ENCODE data around the gene DTYMK. TPM values are rescaled to one million over a fixed set of nuclear protein-coding genes. Genes with fewer than 3 reads are reported as not detected.

The DTYMK gene
- total RNA-seq, 2 experiments from 2014 or later, result 4.8 to 6.0 TPM

DNA sequence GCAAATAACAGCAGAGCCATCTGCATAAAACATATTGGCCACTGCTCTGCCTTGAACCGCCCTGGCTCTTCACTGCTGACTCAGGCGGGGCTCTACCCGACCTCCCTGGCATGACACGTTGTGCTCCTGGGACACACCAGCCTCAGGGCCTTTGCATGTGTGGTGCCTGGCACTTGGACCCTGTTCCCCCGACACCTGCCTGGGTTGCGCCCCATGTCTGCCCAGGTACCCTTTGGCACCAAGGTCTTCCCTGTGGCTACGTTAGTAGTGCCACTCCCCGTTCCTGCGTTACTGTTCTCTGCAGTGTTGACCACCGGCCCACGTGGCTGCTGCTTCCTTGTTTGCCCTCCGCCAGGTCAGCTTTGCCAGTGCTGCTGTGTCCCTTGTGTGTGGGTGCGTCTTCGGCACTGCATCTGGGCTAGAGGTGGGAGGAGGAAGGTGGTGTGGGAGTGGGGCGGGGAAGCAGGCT, 28.8 kb downstream of the DTYMK start:
- intact Hi-C loops (cut with DNase I, micrococcal nuclease), result loop anchor here in 1 of 2 experiments (2.0 kb wide), 1 partner anchor 805 kb away; no protein-coding TSS in a partner anchor
- CTCF ChIA-PET, result no interaction called here
- H3K4me3 ChIP-seq (ENCODE audit: low read length), result no peak overlapping the region
- ATAC-seq (ENCODE audit: poor library complexity), result no peak
- H3K27me3 ChIP-seq (ENCODE audit: control insufficient read depth in 1 of 2, insufficient read depth in 2 of 2, low read length in 2 of 2), result no peaks in the 10 kb centered on the region
- Mint-ChIP-seq H3K27ac (no peak overlapping the region), H3K36me3 (ENCODE audit: low read depth) (peaks cover 82% of the 10 kb centered on the region), H3K27me3 (no peaks in the 10 kb centered on the region), H3K4me1 (ENCODE audit: low read depth) (no peaks in the 10 kb centered on the region), H3K4me3 (no peak overlapping the region), H3K9me3 (no peaks in the 10 kb centered on the region)
- H3K9me3 ChIP-seq (ENCODE audit: control insufficient read depth in 1 of 2, insufficient read depth in 1 of 2, low read length in 2 of 2), result no peaks in the 10 kb centered on the region
- TF ChIP-seq, protein P1, sequence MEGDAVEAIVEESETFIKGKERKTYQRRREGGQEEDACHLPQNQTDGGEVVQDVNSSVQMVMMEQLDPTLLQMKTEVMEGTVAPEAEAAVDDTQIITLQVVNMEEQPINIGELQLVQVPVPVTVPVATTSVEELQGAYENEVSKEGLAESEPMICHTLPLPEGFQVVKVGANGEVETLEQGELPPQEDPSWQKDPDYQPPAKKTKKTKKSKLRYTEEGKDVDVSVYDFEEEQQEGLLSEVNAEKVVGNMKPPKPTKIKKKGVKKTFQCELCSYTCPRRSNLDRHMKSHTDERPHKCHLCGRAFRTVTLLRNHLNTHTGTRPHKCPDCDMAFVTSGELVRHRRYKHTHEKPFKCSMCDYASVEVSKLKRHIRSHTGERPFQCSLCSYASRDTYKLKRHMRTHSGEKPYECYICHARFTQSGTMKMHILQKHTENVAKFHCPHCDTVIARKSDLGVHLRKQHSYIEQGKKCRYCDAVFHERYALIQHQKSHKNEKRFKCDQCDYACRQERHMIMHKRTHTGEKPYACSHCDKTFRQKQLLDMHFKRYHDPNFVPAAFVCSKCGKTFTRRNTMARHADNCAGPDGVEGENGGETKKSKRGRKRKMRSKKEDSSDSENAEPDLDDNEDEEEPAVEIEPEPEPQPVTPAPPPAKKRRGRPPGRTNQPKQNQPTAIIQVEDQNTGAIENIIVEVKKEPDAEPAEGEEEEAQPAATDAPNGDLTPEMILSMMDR (IDR thresholded peaks at IDR 0.05), result no peak
- POLR2A ChIA-PET, result no interaction called here
- no peak for DNase-seq
- H3K27ac ChIP-seq (ENCODE audit: low read depth in 1 of 2, low read length in 2 of 2), result no peak overlapping the region
- no peaks in the 10 kb centered on the region for H3K4me1 ChIP-seq (ENCODE audit: insufficient read depth, low read length)
- H3K36me3 ChIP-seq (ENCODE audit: insufficient read depth, low read length), result peaks cover 78% of the 10 kb centered on the region

DNA sequence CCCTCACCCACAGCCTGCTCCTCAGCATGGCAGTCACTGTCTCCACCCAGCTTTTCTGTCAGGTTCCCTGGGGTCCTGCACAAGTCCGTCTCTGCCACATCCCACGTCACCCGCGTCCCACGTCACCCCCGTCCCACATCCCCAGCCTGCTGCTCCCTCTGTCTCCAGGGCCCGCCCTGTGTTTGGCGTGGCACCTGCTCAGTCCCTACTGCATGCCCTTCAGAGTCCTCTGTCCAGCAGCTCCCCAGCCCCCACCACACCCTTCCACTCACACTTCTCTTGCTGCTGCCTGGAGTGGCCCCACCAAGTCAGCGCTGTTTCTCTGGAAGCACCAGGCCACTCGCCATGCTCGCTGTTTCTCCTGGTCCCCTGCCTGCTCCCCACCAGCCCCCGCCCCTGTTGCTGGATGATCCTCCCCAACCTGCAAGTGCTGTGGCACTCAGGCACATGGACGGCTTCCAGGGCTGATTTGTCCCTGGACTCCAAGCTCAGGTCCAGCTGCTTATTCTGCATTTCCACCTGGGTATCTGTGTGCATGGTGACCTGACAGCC, 30.3 kb downstream of the DTYMK start:
- DNase-seq, result no peak
- no peak overlapping the region for H3K4me3 Mint-ChIP-seq
- H3K9me3 Mint-ChIP-seq, result no peaks in the 10 kb centered on the region
- CTCF ChIA-PET, result no interaction called here
- POLR2A ChIA-PET, result no interaction called here
- H3K4me1 ChIP-seq (ENCODE audit: insufficient read depth, low read length), result no peaks in the 10 kb centered on the region
- ATAC-seq (ENCODE audit: poor library complexity), result no peak
- H3K36me3 ChIP-seq (ENCODE audit: insufficient read depth, low read length), result peaks cover 86% of the 10 kb centered on the region
- no peak overlapping the region for H3K27ac ChIP-seq (ENCODE audit: low read depth in 1 of 2, low read length in 2 of 2)
- TF ChIP-seq, protein P1 (IDR thresholded peaks at IDR 0.05), result no peak
- H3K27me3 Mint-ChIP-seq, result no peaks in the 10 kb centered on the region
- no peak overlapping the region for H3K4me3 ChIP-seq (ENCODE audit: low read length)
- intact Hi-C loops (cut with DNase I, micrococcal nuclease), result no loop called here
- no peaks in the 10 kb centered on the region for H3K9me3 ChIP-seq (ENCODE audit: control insufficient read depth in 1 of 2, insufficient read depth in 1 of 2, low read length in 2 of 2)
- no peaks in the 10 kb centered on the region for H3K4me1 Mint-ChIP-seq (ENCODE audit: low read depth)
- H3K27me3 ChIP-seq (ENCODE audit: control insufficient read depth in 1 of 2, insufficient read depth in 2 of 2, low read length in 2 of 2), result no peaks in the 10 kb centered on the region
- H3K36me3 Mint-ChIP-seq (ENCODE audit: low read depth), result peaks cover 84% of the 10 kb centered on the region
- no peak overlapping the region for H3K27ac Mint-ChIP-seq

DNA sequence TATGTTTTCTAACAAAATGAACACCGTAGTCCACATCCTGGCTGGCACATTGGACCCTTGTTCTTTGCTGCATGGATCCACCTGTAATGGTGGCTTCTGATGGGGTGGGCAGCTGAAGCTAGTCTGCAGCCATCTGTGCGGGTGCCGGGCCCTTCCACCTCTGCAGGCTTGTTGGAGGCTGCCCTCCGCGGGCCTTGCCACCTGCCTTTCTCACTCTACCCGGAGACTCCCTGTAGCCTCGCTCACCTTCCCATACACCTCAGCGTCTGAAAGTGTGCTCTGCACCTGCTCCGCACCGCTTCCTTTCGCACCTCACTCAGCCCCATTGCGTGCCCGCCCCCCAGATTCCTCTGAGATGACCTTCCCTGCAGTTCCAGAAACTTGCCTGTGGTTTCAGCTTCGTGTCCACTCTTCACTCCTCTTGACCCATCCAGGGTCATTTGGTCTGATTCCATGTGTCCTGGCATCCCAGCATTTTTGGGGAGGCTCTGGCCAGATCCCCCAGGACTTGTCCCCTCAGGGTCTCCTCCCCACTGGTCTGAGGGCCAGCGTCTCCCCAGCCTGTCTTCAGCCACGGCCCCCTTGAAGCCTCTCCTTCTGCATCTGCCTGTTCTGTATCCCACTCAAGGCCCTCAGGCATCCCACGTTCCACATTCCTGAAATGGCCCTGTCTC, 31.0 kb downstream of the DTYMK start:
- H3K27me3 Mint-ChIP-seq, result no peaks in the 10 kb centered on the region

More for the DNA sequence above, 31.0 kb downstream of the DTYMK start:
- intact Hi-C loops (cut with DNase I, micrococcal nuclease), result no loop called here
- no peaks in the 10 kb centered on the region for H3K4me1 ChIP-seq (ENCODE audit: insufficient read depth, low read length)
- DNase-seq, result no peak
- no peak overlapping the region for H3K4me3 Mint-ChIP-seq
- no peak overlapping the region for H3K4me3 ChIP-seq (ENCODE audit: low read length)
- H3K27ac ChIP-seq (ENCODE audit: low read depth in 1 of 2, low read length in 2 of 2), result no peak overlapping the region
- no peak for ATAC-seq (ENCODE audit: poor library complexity)
- no peaks in the 10 kb centered on the region for H3K9me3 ChIP-seq (ENCODE audit: control insufficient read depth in 1 of 2, insufficient read depth in 1 of 2, low read length in 2 of 2)
- ChIA-PET POLR2A (no interaction called here), CTCF (no interaction called here)
- no peak overlapping the region for H3K27ac Mint-ChIP-seq
- peaks cover 88% of the 10 kb centered on the region for H3K36me3 Mint-ChIP-seq (ENCODE audit: low read depth)
- H3K4me1 Mint-ChIP-seq (ENCODE audit: low read depth), result no peaks in the 10 kb centered on the region
- peaks cover 86% of the 10 kb centered on the region for H3K36me3 ChIP-seq (ENCODE audit: insufficient read depth, low read length)
- H3K27me3 ChIP-seq (ENCODE audit: control insufficient read depth in 1 of 2, insufficient read depth in 2 of 2, low read length in 2 of 2), result no peaks in the 10 kb centered on the region
- no peaks in the 10 kb centered on the region for H3K9me3 Mint-ChIP-seq
- TF ChIP-seq, protein P1 (IDR thresholded peaks at IDR 0.05), result no peak

Measured in CD4-positive, alpha-beta T cell (primary cell).